SK-N-SH treated with all-trans-retinoic acid at 6 μM for 48 hours (cell line): ENCODE results near the gene MTAP.

Source experiments
- BACH2 ChIP-seq: fragments of 250-450 bp; sonication (Bioruptor Pico); IDR thresholded peaks from 2 replicates; pipeline ENCODE4 v1.9.0; 2021; ENCODE audit warnings: mild to moderate bottlenecking, borderline replicate concordance
- CSDC2 ChIP-seq: fragments of 250-450 bp; sonication (Bioruptor Pico); IDR thresholded peaks from 2 replicates; pipeline ENCODE4 v1.5.0; 2020; ENCODE audit warnings: mild to moderate bottlenecking, moderate library complexity
- GLIS3 ChIP-seq: fragments of 250-450 bp; sonication (Bioruptor Pico); IDR thresholded peaks from 2 replicates; pipeline ENCODE4 v1.5.0; 2020; ENCODE audit warnings: mild to moderate bottlenecking, moderate library complexity
- ISL1 ChIP-seq: fragments of 250-450 bp; sonication (Bioruptor Pico); IDR thresholded peaks from 2 replicates; pipeline ENCODE4 v2.1.2; 2022; ENCODE audit warnings: mild to moderate bottlenecking, moderate library complexity
- RARB ChIP-seq: fragments of 250-450 bp; sonication (Bioruptor Pico); IDR thresholded peaks from 2 replicates; pipeline ENCODE4 v1.8.0; 2021; ENCODE audit warnings: mild to moderate bottlenecking, moderate library complexity
- ZC3H10 ChIP-seq: fragments of 250-450 bp; sonication (Bioruptor Pico); IDR thresholded peaks from 2 replicates; pipeline ENCODE4 v1.5.1; 2021; ENCODE audit warnings: mild to moderate bottlenecking, moderate library complexity
- ZFP3 ChIP-seq: fragments of 250-450 bp; sonication (Bioruptor Pico); IDR thresholded peaks from 2 replicates; pipeline ENCODE4 v1.5.0; 2020; ENCODE audit warnings: mild to moderate bottlenecking, moderate library complexity
- ZFP30 ChIP-seq: fragments of 450-650 bp; formaldehyde crosslinking; IDR thresholded peaks from 2 replicates; pipeline ENCODE4 v1.5.0; 2022; ENCODE audit warnings: mild to moderate bottlenecking, moderate library complexity
- ZNF565 ChIP-seq: fragments of 450-650 bp; formaldehyde crosslinking; conservative IDR thresholded peaks from 2 replicates; pipeline ENCODE4 v1.5.0; 2020; ENCODE audit warnings: low read depth, mild to moderate bottlenecking, moderate library complexity
- ZNF70 ChIP-seq: fragments of 450-650 bp; formaldehyde crosslinking; IDR thresholded peaks from 2 replicates; pipeline ENCODE4 v1.5.0; 2020; ENCODE audit warnings: mild to moderate bottlenecking, moderate library complexity
- TF ChIP-seq, protein P1 (sequence below): fragments of 250-450 bp; sonication (Bioruptor Pico); IDR thresholded peaks from 2 replicates; pipeline ENCODE4 v1.5.1; 2020; ENCODE audit warnings: low read depth, mild to moderate bottlenecking, moderate library complexity
- TF ChIP-seq, protein P2 (sequence below): fragments of 250-450 bp; sonication (Bioruptor Pico); IDR thresholded peaks from 2 replicates; pipeline ENCODE4 v1.8.0; 2020; ENCODE audit warnings: mild to moderate bottlenecking, moderate library complexity, borderline replicate concordance

DNA sequence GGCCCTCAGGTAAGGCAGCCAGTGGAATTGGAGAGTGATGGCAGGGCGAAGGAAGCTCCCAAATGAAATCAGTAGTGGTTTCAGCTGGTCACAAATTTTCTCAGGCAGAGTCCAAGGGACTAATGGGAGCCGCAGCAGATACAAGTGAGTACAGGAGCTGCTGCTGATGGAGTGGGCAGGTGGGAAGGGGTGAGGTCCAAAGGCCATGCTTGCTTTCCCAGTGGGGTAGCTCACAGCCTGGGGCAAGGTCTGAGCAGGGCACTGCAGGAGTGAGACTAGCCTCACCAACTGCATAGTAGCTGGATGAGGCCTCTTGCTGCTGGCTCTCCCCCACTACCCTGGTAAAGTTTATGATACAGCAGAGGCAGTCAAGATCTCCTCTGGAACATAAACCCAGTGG lies 38.2 kb downstream of the MTAP start:
- TF ChIP-seq CSDC2 (CRISPR knock-in tag) (no peak), ZC3H10 (no peak), ISL1 (CRISPR knock-in tag) (no peak), BACH2 (CRISPR knock-in tag) (no peak), ZFP3 (CRISPR knock-in tag) (no peak), GLIS3 (no peak), RARB (no peak), ZNF70 (CRISPR knock-in tag) (no peak), ZNF565 (no peak), ZFP30 (no peak)
- TF ChIP-seq, protein P1, sequence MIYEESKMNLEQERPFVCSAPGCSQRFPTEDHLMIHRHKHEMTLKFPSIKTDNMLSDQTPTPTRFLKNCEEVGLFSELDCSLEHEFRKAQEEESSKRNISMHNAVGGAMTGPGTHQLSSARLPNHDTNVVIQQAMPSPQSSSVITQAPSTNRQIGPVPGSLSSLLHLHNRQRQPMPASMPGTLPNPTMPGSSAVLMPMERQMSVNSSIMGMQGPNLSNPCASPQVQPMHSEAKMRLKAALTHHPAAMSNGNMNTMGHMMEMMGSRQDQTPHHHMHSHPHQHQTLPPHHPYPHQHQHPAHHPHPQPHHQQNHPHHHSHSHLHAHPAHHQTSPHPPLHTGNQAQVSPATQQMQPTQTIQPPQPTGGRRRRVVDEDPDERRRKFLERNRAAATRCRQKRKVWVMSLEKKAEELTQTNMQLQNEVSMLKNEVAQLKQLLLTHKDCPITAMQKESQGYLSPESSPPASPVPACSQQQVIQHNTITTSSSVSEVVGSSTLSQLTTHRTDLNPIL (CRISPR knock-in tag) = no peak
- TF ChIP-seq, protein P2, sequence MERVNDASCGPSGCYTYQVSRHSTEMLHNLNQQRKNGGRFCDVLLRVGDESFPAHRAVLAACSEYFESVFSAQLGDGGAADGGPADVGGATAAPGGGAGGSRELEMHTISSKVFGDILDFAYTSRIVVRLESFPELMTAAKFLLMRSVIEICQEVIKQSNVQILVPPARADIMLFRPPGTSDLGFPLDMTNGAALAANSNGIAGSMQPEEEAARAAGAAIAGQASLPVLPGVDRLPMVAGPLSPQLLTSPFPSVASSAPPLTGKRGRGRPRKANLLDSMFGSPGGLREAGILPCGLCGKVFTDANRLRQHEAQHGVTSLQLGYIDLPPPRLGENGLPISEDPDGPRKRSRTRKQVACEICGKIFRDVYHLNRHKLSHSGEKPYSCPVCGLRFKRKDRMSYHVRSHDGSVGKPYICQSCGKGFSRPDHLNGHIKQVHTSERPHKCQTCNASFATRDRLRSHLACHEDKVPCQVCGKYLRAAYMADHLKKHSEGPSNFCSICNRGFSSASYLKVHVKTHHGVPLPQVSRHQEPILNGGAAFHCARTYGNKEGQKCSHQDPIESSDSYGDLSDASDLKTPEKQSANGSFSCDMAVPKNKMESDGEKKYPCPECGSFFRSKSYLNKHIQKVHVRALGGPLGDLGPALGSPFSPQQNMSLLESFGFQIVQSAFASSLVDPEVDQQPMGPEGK (CRISPR knock-in tag) = no peak
